ENCODE data around the gene NAPG. TPM values are rescaled to one million over a fixed set of nuclear protein-coding genes. Genes with fewer than 3 reads are reported as not detected.
A peak's percentile ranks its signal among the peaks of the same experiment; 100 is the strongest.

The NAPG gene
- total RNA-seq, 4 donors from 2014 or later, result 27.1 to 34.7 (median 31.0) TPM

GRCh38 chr18:10511236-10511635, 14.6 kb upstream of the NAPG start:
- no peak for DNase-seq
- Histone ChIP-seq H3K4me3 (no peak overlapping the region), H3K27ac (no peak overlapping the region), H3K9me3 (peaks cover 0 to 24% (median 17%) of the 10 kb centered on the region in 3 donors), H3K4me1 (peaks cover 0 to 32% (median 14%) of the 10 kb centered on the region in 3 donors), H3K27me3 (no peaks in the 10 kb centered on the region), H3K36me3 (no peaks in the 10 kb centered on the region)
- TF ChIP-seq CTCF (IDR thresholded peaks at IDR 0.05) (no peak), POLR2A (IDR thresholded peaks at IDR 0.05) (no peak)
- intact Hi-C loops (cut with DNase I), result no loop called here
- whole genome bisulfite sequencing, 2 donors, result 77 to 81% methylated on average over 2 of the region's 2 CpGs

GRCh38 chr18:10514082-10514481, 11.7 kb upstream of the NAPG start:
- no peaks in the 10 kb centered on the region for H3K36me3 ChIP-seq
- intact Hi-C loops (cut with DNase I), result no loop called here
- H3K4me3 ChIP-seq, result no peak overlapping the region
- no peaks in the 10 kb centered on the region for H3K27me3 ChIP-seq
- peaks cover 0 to 48% (median 24%) of the 10 kb centered on the region in 3 donors for H3K4me1 ChIP-seq
- 15 to 18% methylated on average over 3 of the region's 3 CpGs for WGBS, 2 donors
- peak overlapping the region in 3 of 4 donors; percentile 57 to 73 (median 67) for H3K27ac ChIP-seq
- no peak for DNase-seq
- no peaks in the 10 kb centered on the region for H3K9me3 ChIP-seq
- TF ChIP-seq CTCF (IDR thresholded peaks at IDR 0.05) (no peak), POLR2A (IDR thresholded peaks at IDR 0.05) (no peak)

- Histone ChIP-seq H3K36me3 (no peaks in the 10 kb centered on the region), H3K27ac (peak overlapping the region in 2 of 4 donors; percentile 67 to 73), H3K4me1 (peaks cover 0 to 53% (median 29%) of the 10 kb centered on the region in 3 donors), H3K9me3 (no peaks in the 10 kb centered on the region), H3K4me3 (no peak overlapping the region), H3K27me3 (no peaks in the 10 kb centered on the region)
- intact Hi-C loops (cut with DNase I), result no loop called here
- no peak for DNase-seq
- TF ChIP-seq CTCF (IDR thresholded peaks at IDR 0.05), result no peak
- TF ChIP-seq POLR2A (IDR thresholded peaks at IDR 0.05), result no peak
These were observed 11.2 kb upstream of the NAPG start for GRCh38 chr18:10514601-10515000.

- Histone ChIP-seq H3K27ac (peak overlapping the region in 2 of 4 donors; percentile 67 to 73), H3K4me3 (no peak overlapping the region), H3K4me1 (peaks cover 0 to 61% (median 32%) of the 10 kb centered on the region in 3 donors), H3K36me3 (no peaks in the 10 kb centered on the region), H3K27me3 (no peaks in the 10 kb centered on the region), H3K9me3 (no peaks in the 10 kb centered on the region)
- intact Hi-C loops (cut with DNase I), result no loop called here
- TF ChIP-seq CTCF (IDR thresholded peaks at IDR 0.05) (no peak), POLR2A (IDR thresholded peaks at IDR 0.05) (no peak)
- no peak for DNase-seq
- WGBS, 2 donors, result 26 to 34% methylated on average over 4 of the region's 4 CpGs
These were observed 10.4 kb upstream of the NAPG start for GRCh38 chr18:10515456-10515855.

- intact Hi-C loops (cut with DNase I), result loop anchor here (2.0 kb wide), 1 partner anchor 545 kb away; no protein-coding TSS in a partner anchor
- H3K9me3 ChIP-seq, result no peaks in the 10 kb centered on the region
- 69 to 73% methylated on average over 2 of the region's 2 CpGs for WGBS, 2 donors
- H3K27me3 ChIP-seq, result no peaks in the 10 kb centered on the region
- TF ChIP-seq CTCF (IDR thresholded peaks at IDR 0.05), result no peak
- no peak for TF ChIP-seq POLR2A (IDR thresholded peaks at IDR 0.05)
- H3K27ac ChIP-seq, result peak overlapping the region in 2 of 4 donors; percentile 67 to 73
- no peak overlapping the region for H3K4me3 ChIP-seq
- no peak for DNase-seq
- peaks cover 0 to 62% (median 32%) of the 10 kb centered on the region in 3 donors for H3K4me1 ChIP-seq
- H3K36me3 ChIP-seq, result no peaks in the 10 kb centered on the region
These were observed 9.7 kb upstream of the NAPG start for GRCh38 chr18:10516078-10516477.
